ENCODE data around the gene ASB1.

DNA sequence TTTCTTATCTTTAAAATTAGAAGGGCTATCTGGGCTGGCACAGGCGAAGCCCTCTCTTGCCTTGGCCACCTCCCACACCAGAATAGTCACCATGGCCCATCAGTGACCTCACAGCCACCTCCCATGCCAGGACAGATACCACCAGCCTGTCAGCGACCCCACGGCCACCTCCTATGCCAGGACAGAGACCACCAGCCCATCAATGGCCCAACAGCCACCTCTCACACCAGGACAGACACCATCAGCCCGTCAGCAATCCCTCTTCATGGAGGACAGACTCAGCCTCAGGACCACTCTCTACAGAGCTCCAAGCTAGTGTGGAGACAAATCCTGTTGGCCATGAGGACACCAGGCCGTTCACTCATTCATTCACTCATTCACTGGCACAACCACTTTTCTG is 74.6 kb downstream of the ASB1 start:
- no peak for TF ChIP-seq POLR2A (IDR thresholded peaks at IDR 0.05; ENCODE audit: low read depth, low read length)
- no peak for TF ChIP-seq IRF4 (IDR thresholded peaks at IDR 0.05; ENCODE audit: low read depth, low read length)
- TF ChIP-seq, protein P1, sequence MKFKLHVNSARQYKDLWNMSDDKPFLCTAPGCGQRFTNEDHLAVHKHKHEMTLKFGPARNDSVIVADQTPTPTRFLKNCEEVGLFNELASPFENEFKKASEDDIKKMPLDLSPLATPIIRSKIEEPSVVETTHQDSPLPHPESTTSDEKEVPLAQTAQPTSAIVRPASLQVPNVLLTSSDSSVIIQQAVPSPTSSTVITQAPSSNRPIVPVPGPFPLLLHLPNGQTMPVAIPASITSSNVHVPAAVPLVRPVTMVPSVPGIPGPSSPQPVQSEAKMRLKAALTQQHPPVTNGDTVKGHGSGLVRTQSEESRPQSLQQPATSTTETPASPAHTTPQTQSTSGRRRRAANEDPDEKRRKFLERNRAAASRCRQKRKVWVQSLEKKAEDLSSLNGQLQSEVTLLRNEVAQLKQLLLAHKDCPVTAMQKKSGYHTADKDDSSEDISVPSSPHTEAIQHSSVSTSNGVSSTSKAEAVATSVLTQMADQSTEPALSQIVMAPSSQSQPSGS (IDR thresholded peaks at IDR 0.05; ENCODE audit: low read length) = no peak

Data from GM12878 (cell line).